Measurements from ENCODE around the gene NKX2-1.
"Not testable (repeated sequence)": the region's sequence is repeated elsewhere in the genome, so short reads cannot be mapped to it uniquely, and the experiment has no call there.

The NKX2-1 gene

GRCh38 chr14:36519431-36520321, at the start of gene NKX2-1:
Gene NKX2-1 (minus strand): TSS chr14:36520232. CDS start chr14:36520129, 103 bp downstream.
- DNase-seq (ENCODE audit: low read depth in 2 of 2, low spot score in 1 of 2) = no peak

- DNase-seq (ENCODE audit: low read depth in 2 of 2, low spot score in 1 of 2) = no peak
Measured at GRCh38 chr14:36556811-36557433, 36.9 kb upstream of the NKX2-1 start.

- no peak for DNase-seq (ENCODE audit: low read depth in 2 of 2, low spot score in 1 of 2)
Measured at GRCh38 chr14:36555998-36556743, 36.1 kb upstream of the NKX2-1 start.

- DNase-seq (ENCODE audit: low read depth in 2 of 2, low spot score in 1 of 2) = no peak
Measured at GRCh38 chr14:36553656-36554260, 33.7 kb upstream of the NKX2-1 start.

- no peak for DNase-seq (ENCODE audit: low read depth in 2 of 2, low spot score in 1 of 2)
Measured at GRCh38 chr14:36550899-36551298, 30.9 kb upstream of the NKX2-1 start.

GRCh38 chr14:36544280-36544679, 24.2 kb upstream of the NKX2-1 start:
- DNase-seq (ENCODE audit: low read depth in 2 of 2, low spot score in 1 of 2) = not testable (repeated sequence)

- DNase-seq (ENCODE audit: low read depth in 2 of 2, low spot score in 1 of 2) = no peak
Measured at GRCh38 chr14:36538051-36538450, 18.0 kb upstream of the NKX2-1 start.

GRCh38 chr14:36529062-36529461, 9.0 kb upstream of the NKX2-1 start:
- DNase-seq (ENCODE audit: low read depth in 2 of 2, low spot score in 1 of 2) = no peak

GRCh38 chr14:36525746-36526099, 5.7 kb upstream of the NKX2-1 start:
- no peak for DNase-seq (ENCODE audit: low read depth in 2 of 2, low spot score in 1 of 2)

GRCh38 chr14:36524874-36525745, 5.1 kb upstream of the NKX2-1 start:
- no peak for DNase-seq (ENCODE audit: low read depth in 2 of 2, low spot score in 1 of 2)

- no peak for DNase-seq (ENCODE audit: low read depth in 2 of 2, low spot score in 1 of 2)
Measured at GRCh38 chr14:36524220-36524837, 4.3 kb upstream of the NKX2-1 start.

- no peak for DNase-seq (ENCODE audit: low read depth in 2 of 2, low spot score in 1 of 2)
Measured at GRCh38 chr14:36522972-36523715, 3.1 kb upstream of the NKX2-1 start.

- DNase-seq (ENCODE audit: low read depth in 2 of 2, low spot score in 1 of 2) = no peak
Measured at GRCh38 chr14:36522347-36522971, 2.4 kb upstream of the NKX2-1 start.

GRCh38 chr14:36521598-36522345, 1.7 kb upstream of the NKX2-1 start:
- DNase-seq (ENCODE audit: low read depth in 2 of 2, low spot score in 1 of 2) = no peak

- DNase-seq (ENCODE audit: low read depth in 2 of 2, low spot score in 1 of 2) = no peak
Measured at GRCh38 chr14:36520601-36521525, 831 bp upstream of the NKX2-1 start.

GRCh38 chr14:36518586-36519430, 1.2 kb downstream of the NKX2-1 start:
- DNase-seq (ENCODE audit: low read depth in 2 of 2, low spot score in 1 of 2) = no peak
